Fibroblast of mammary gland (primary cell): ENCODE data around the gene LDB1.

ENCODE experiments used
- DNase-seq: peaks from one replicate; pipeline ENCODE4 v3.0.0-alpha.2; 2010; ENCODE audit warnings: low read depth
- H3K4me3 ChIP-seq: 2 replicates; pipeline ENCODE4 v1.5.1; 2011; ENCODE audit warnings: low read depth, mild to moderate bottlenecking, low read length, moderate library complexity; ENCODE audit not compliant: control insufficient read depth
- CTCF ChIP-seq: conservative IDR thresholded peaks from 2 replicates; pipeline ENCODE4 v1.5.1; 2011; ENCODE audit warnings: low read depth, low read length, inconsistent platforms; ENCODE audit not compliant: control insufficient read depth, insufficient read depth

The LDB1 gene

GRCh38 chr10:102112210-102112817 lies 7.9 kb downstream of the LDB1 start:
- DNase-seq: no peak
- TF ChIP-seq CTCF: peak; percentile 24
- H3K4me3 ChIP-seq: no peak overlapping the region

- no peak overlapping the region for H3K4me3 ChIP-seq
- no peak for DNase-seq
- no peak for TF ChIP-seq CTCF
Observed at GRCh38 chr10:102111276-102111675, 8.9 kb downstream of the LDB1 start.

- H3K4me3 ChIP-seq: no peak overlapping the region
- no peak for TF ChIP-seq CTCF
- DNase-seq: no peak
Observed at GRCh38 chr10:102109166-102110116, 10.7 kb downstream of the LDB1 start.

- no peak for TF ChIP-seq CTCF
- DNase-seq: no peak
- no peak overlapping the region for H3K4me3 ChIP-seq
Observed at GRCh38 chr10:102106998-102107397, 13.2 kb downstream of the LDB1 start.

GRCh38 chr10:102102421-102102820 lies 17.7 kb downstream of the LDB1 start:
- H3K4me3 ChIP-seq: no peak overlapping the region
- no peak for TF ChIP-seq CTCF
- peak; percentile 21 for DNase-seq

GRCh38 chr10:102101152-102101551 lies 19.0 kb downstream of the LDB1 start:
- no peak for TF ChIP-seq CTCF
- no peak for DNase-seq
- no peak overlapping the region for H3K4me3 ChIP-seq
